ENCODE results near the gene COL27A1.

COL27A1 gene

GRCh38 chr9:114355821-114356220 lies 200.5 kb downstream of the COL27A1 start:
- TF ChIP-seq TAF1 (IDR thresholded peaks at IDR 0.05; ENCODE audit: borderline replicate concordance, insufficient read depth, low read length) (no peak), FOXP2 (optimal IDR thresholded peaks at IDR 0.05; ENCODE audit: borderline replicate concordance, extremely low read depth, extremely low read length, insufficient read depth) (no peak), REST (IDR thresholded peaks at IDR 0.05; ENCODE audit: insufficient read depth in 1 of 2, low read depth in 2 of 2, low read length in 2 of 2) (no peak), POLR2AphosphoS5 (IDR thresholded peaks at IDR 0.05; ENCODE audit: low read depth, low read length) (no peak), SIN3A (IDR thresholded peaks at IDR 0.05; ENCODE audit: borderline replicate concordance, insufficient read depth, low read length) (no peak)

- TF ChIP-seq REST (IDR thresholded peaks at IDR 0.05; ENCODE audit: insufficient read depth in 1 of 2, low read depth in 2 of 2, low read length in 2 of 2), result no peak
- no peak for TF ChIP-seq FOXP2 (optimal IDR thresholded peaks at IDR 0.05; ENCODE audit: borderline replicate concordance, extremely low read depth, extremely low read length, insufficient read depth)
- TF ChIP-seq POLR2AphosphoS5 (IDR thresholded peaks at IDR 0.05; ENCODE audit: low read depth, low read length), result no peak
- no peak for TF ChIP-seq SIN3A (IDR thresholded peaks at IDR 0.05; ENCODE audit: borderline replicate concordance, insufficient read depth, low read length)
- no peak for TF ChIP-seq TAF1 (IDR thresholded peaks at IDR 0.05; ENCODE audit: borderline replicate concordance, insufficient read depth, low read length)
These were observed 201.5 kb downstream of the COL27A1 start for GRCh38 chr9:114356792-114357191.

GRCh38 chr9:114357360-114357759 lies 202.0 kb downstream of the COL27A1 start:
- no peak for TF ChIP-seq SIN3A (IDR thresholded peaks at IDR 0.05; ENCODE audit: borderline replicate concordance, insufficient read depth, low read length)
- TF ChIP-seq POLR2AphosphoS5 (IDR thresholded peaks at IDR 0.05; ENCODE audit: low read depth, low read length), result no peak

GRCh38 chr9:114357911-114358328 lies 202.6 kb downstream of the COL27A1 start:
- TF ChIP-seq REST (IDR thresholded peaks at IDR 0.05; ENCODE audit: insufficient read depth in 1 of 2, low read depth in 2 of 2, low read length in 2 of 2) (no peak), SIN3A (IDR thresholded peaks at IDR 0.05; ENCODE audit: borderline replicate concordance, insufficient read depth, low read length) (no peak), FOXP2 (optimal IDR thresholded peaks at IDR 0.05; ENCODE audit: borderline replicate concordance, extremely low read depth, extremely low read length, insufficient read depth) (no peak), POLR2AphosphoS5 (IDR thresholded peaks at IDR 0.05; ENCODE audit: low read depth, low read length) (no peak), TAF1 (IDR thresholded peaks at IDR 0.05; ENCODE audit: borderline replicate concordance, insufficient read depth, low read length) (no peak)

GRCh38 chr9:114359801-114360200 lies 204.5 kb downstream of the COL27A1 start:
- TF ChIP-seq REST (IDR thresholded peaks at IDR 0.05; ENCODE audit: insufficient read depth in 1 of 2, low read depth in 2 of 2, low read length in 2 of 2), result no peak
- TF ChIP-seq TAF1 (IDR thresholded peaks at IDR 0.05; ENCODE audit: borderline replicate concordance, insufficient read depth, low read length), result no peak
- TF ChIP-seq POLR2AphosphoS5 (IDR thresholded peaks at IDR 0.05; ENCODE audit: low read depth, low read length), result no peak
- TF ChIP-seq FOXP2 (optimal IDR thresholded peaks at IDR 0.05; ENCODE audit: borderline replicate concordance, extremely low read depth, extremely low read length, insufficient read depth), result no peak
- no peak for TF ChIP-seq SIN3A (IDR thresholded peaks at IDR 0.05; ENCODE audit: borderline replicate concordance, insufficient read depth, low read length)
